Measurements from ENCODE around the gene EN1.

Gene EN1

GRCh38 chr2:118842661-118843482 is 4.6 kb downstream of the EN1 start:
- no peak for DNase-seq

- no peak for DNase-seq
Observed at GRCh38 chr2:118841828-118842461, 5.5 kb downstream of the EN1 start.

GRCh38 chr2:118841450-118841827 is 6.0 kb downstream of the EN1 start:
- no peak for DNase-seq

GRCh38 chr2:118838741-118839455 is 8.6 kb downstream of the EN1 start:
- DNase-seq: no peak

GRCh38 chr2:118837621-118838020 is 9.8 kb downstream of the EN1 start:
- no peak for DNase-seq

- DNase-seq: no peak
Observed at GRCh38 chr2:118837067-118837466, 10.4 kb downstream of the EN1 start.

GRCh38 chr2:118836411-118836930 is 11.0 kb downstream of the EN1 start:
- DNase-seq: no peak

GRCh38 chr2:118835746-118836410 is 11.6 kb downstream of the EN1 start:
- DNase-seq: no peak

- no peak for DNase-seq
Observed at GRCh38 chr2:118834901-118835745, 12.3 kb downstream of the EN1 start.

GRCh38 chr2:118834440-118834810 is 13.0 kb downstream of the EN1 start:
- no peak for DNase-seq

- DNase-seq: no peak
Observed at GRCh38 chr2:118833716-118834439, 13.6 kb downstream of the EN1 start.

- no peak for DNase-seq
Observed at GRCh38 chr2:118832791-118833715, 14.4 kb downstream of the EN1 start.

GRCh38 chr2:118832071-118832790 is 15.2 kb downstream of the EN1 start:
- no peak for DNase-seq

- no peak for DNase-seq
Observed at GRCh38 chr2:118830881-118831280, 16.6 kb downstream of the EN1 start.

GRCh38 chr2:118830118-118830517 is 17.3 kb downstream of the EN1 start:
- DNase-seq: no peak

GRCh38 chr2:118826093-118826492 is 21.4 kb downstream of the EN1 start:
- no peak for DNase-seq

GRCh38 chr2:118823633-118824032 is 23.8 kb downstream of the EN1 start:
- no peak for DNase-seq

GRCh38 chr2:118822572-118822971 is 24.9 kb downstream of the EN1 start:
- no peak for DNase-seq

GRCh38 chr2:118822015-118822414 is 25.4 kb downstream of the EN1 start:
- no peak for DNase-seq

GRCh38 chr2:118817469-118817868 is 30.0 kb downstream of the EN1 start:
- no peak for DNase-seq

Measured in stimulated activated CD4-positive, alpha-beta T cell treated with anti-CD3 and anti-CD28 coated beads, Interleukin-4, amount 100 ng/mL, for 1 hour (primary cell).